Measurements from ENCODE around the gene ARHGEF11. TPM values are rescaled to one million over a fixed set of nuclear protein-coding genes. Genes with fewer than 3 reads are reported as not detected.

ARHGEF11 gene
- total RNA-seq, 1 experiment from 2014 or later = 25.3 TPM

GRCh38 chr1:156898971-156899664 is 146.4 kb downstream of the ARHGEF11 start:
- CTCF ChIA-PET = interaction anchor here (0.9 kb wide), 1 partner anchor 209 kb away, joined by 3 read pairs; no protein-coding TSS in a partner anchor
- Histone ChIP-seq H3K4me1 (ENCODE audit: insufficient read depth, low read length, poor library complexity, severe bottlenecking) (no peaks in the 10 kb centered on the region), H3K9me3 (ENCODE audit: low read depth, low read length, poor library complexity, severe bottlenecking) (no peaks in the 10 kb centered on the region), H3K36me3 (ENCODE audit: insufficient read depth, low read length, poor library complexity, severe bottlenecking) (no peaks in the 10 kb centered on the region), H3K4me3 (ENCODE audit: low read depth, low read length, poor library complexity, severe bottlenecking) (no peak overlapping the region), H3K27ac (ENCODE audit: low read depth, low read length, poor library complexity, severe bottlenecking) (no peak overlapping the region), H3K27me3 (replicated peaks; ENCODE audit: insufficient read depth, low read depth, low read length, poor library complexity) (no peaks in the 10 kb centered on the region)
- no peak for DNase-seq (ENCODE audit: low spot score)
- no peak for TF ChIP-seq EZH2 (IDR thresholded peaks at IDR 0.05; ENCODE audit: borderline replicate concordance, low read depth, low read length, poor library complexity, severe bottlenecking)
- TF ChIP-seq CTCF (conservative IDR thresholded peaks at IDR 0.05; ENCODE audit: low read depth, low read length) = no peak
- BruUV-seq (replicated peaks) = no TSS peak
- POLR2A ChIA-PET (ENCODE audit: low non-redundant PET) = no interaction called here
- intact Hi-C loops (cut with micrococcal nuclease; ENCODE audit: unreplicated experiment) = loop anchor here (10.0 kb wide), 1 partner anchor 256 kb away; no protein-coding TSS in a partner anchor

- ChIA-PET POLR2A (ENCODE audit: low non-redundant PET) (no interaction called here), CTCF (no interaction called here)
- H3K27me3 ChIP-seq (replicated peaks; ENCODE audit: insufficient read depth, low read depth, low read length, poor library complexity) = no peaks in the 10 kb centered on the region
- TF ChIP-seq CTCF (conservative IDR thresholded peaks at IDR 0.05; ENCODE audit: low read depth, low read length) = no peak
- no peak for TF ChIP-seq EZH2 (IDR thresholded peaks at IDR 0.05; ENCODE audit: borderline replicate concordance, low read depth, low read length, poor library complexity, severe bottlenecking)
- no peaks in the 10 kb centered on the region for H3K36me3 ChIP-seq (ENCODE audit: insufficient read depth, low read length, poor library complexity, severe bottlenecking)
- no peak for DNase-seq (ENCODE audit: low spot score)
- no peaks in the 10 kb centered on the region for H3K4me1 ChIP-seq (ENCODE audit: insufficient read depth, low read length, poor library complexity, severe bottlenecking)
- no peak overlapping the region for H3K4me3 ChIP-seq (ENCODE audit: low read depth, low read length, poor library complexity, severe bottlenecking)
- no TSS peak for BruUV-seq (replicated peaks)
- H3K27ac ChIP-seq (ENCODE audit: low read depth, low read length, poor library complexity, severe bottlenecking) = no peak overlapping the region
- H3K9me3 ChIP-seq (ENCODE audit: low read depth, low read length, poor library complexity, severe bottlenecking) = no peaks in the 10 kb centered on the region
- intact Hi-C loops (cut with micrococcal nuclease; ENCODE audit: unreplicated experiment) = loop anchor here (10.0 kb wide), 1 partner anchor 257 kb away; no protein-coding TSS in a partner anchor
Observed at GRCh38 chr1:156898161-156898566, 147.4 kb downstream of the ARHGEF11 start.

- ChIA-PET CTCF (no interaction called here), POLR2A (ENCODE audit: low non-redundant PET) (no interaction called here)
- intact Hi-C loops (cut with micrococcal nuclease; ENCODE audit: unreplicated experiment) = loop anchor here (10.0 kb wide), 1 partner anchor 258 kb away; no protein-coding TSS in a partner anchor
- DNase-seq (ENCODE audit: low spot score) = peak; percentile 49
- H3K27me3 ChIP-seq (replicated peaks; ENCODE audit: insufficient read depth, low read depth, low read length, poor library complexity) = no peaks in the 10 kb centered on the region
- H3K36me3 ChIP-seq (ENCODE audit: insufficient read depth, low read length, poor library complexity, severe bottlenecking) = no peaks in the 10 kb centered on the region
- no peak for TF ChIP-seq CTCF (conservative IDR thresholded peaks at IDR 0.05; ENCODE audit: low read depth, low read length)
- TF ChIP-seq EZH2 (IDR thresholded peaks at IDR 0.05; ENCODE audit: borderline replicate concordance, low read depth, low read length, poor library complexity, severe bottlenecking) = no peak
- no peaks in the 10 kb centered on the region for H3K4me1 ChIP-seq (ENCODE audit: insufficient read depth, low read length, poor library complexity, severe bottlenecking)
- H3K9me3 ChIP-seq (ENCODE audit: low read depth, low read length, poor library complexity, severe bottlenecking) = no peaks in the 10 kb centered on the region
- no peak overlapping the region for H3K4me3 ChIP-seq (ENCODE audit: low read depth, low read length, poor library complexity, severe bottlenecking)
- H3K27ac ChIP-seq (ENCODE audit: low read depth, low read length, poor library complexity, severe bottlenecking) = no peak overlapping the region
- no TSS peak for BruUV-seq (replicated peaks)
Observed at GRCh38 chr1:156897078-156897825, 148.3 kb downstream of the ARHGEF11 start.
